Astrocyte of the cerebellum (primary cell): ENCODE data around the gene PARD3B.

ENCODE experiments used
- DNase-seq: peaks from one replicate; pipeline ENCODE4 v3.0.0-alpha.2; 2011; ENCODE audit warnings: low read depth
- H3K4me3 ChIP-seq: 2 replicates; pipeline ENCODE4 v1.5.1; 2011; ENCODE audit warnings: mild to moderate bottlenecking, low read depth, low read length, moderate library complexity
- in situ Hi-C: cut with HindIII; loops from 2 replicates; pipeline ENCODE4 v1.10.0; 2017; ENCODE audit warnings: low sequenced_read_pairs
- TF ChIP-seq, protein P1 (sequence below): IDR thresholded peaks from 2 replicates; pipeline ENCODE4 v1.5.1; 2012; ENCODE audit warnings: low read length, low read depth, moderate library complexity, mild to moderate bottlenecking; ENCODE audit errors: missing control alignments

The PARD3B gene

DNA sequence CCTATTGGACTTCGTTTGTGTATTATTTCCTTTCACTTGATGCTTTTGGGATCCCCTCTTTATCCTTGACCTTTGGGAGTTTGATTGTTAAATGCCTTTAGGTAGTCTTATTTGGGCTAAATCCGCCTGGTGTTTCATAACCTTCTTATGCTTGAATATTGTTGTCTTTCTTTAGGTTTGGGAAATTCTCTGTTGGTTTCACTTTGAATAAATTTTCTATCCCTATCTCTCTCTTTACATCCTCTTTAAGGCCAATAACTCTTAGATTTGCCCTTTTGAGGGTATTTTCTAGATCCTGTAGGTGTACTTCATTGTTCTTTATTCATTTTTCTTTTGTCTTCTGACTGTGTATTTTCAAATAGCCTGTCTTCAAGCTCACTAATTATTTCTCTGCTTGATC is 354.7 kb downstream of the PARD3B start:
- in situ Hi-C loops = no loop called here
- no peak for DNase-seq
- TF ChIP-seq, protein P1, sequence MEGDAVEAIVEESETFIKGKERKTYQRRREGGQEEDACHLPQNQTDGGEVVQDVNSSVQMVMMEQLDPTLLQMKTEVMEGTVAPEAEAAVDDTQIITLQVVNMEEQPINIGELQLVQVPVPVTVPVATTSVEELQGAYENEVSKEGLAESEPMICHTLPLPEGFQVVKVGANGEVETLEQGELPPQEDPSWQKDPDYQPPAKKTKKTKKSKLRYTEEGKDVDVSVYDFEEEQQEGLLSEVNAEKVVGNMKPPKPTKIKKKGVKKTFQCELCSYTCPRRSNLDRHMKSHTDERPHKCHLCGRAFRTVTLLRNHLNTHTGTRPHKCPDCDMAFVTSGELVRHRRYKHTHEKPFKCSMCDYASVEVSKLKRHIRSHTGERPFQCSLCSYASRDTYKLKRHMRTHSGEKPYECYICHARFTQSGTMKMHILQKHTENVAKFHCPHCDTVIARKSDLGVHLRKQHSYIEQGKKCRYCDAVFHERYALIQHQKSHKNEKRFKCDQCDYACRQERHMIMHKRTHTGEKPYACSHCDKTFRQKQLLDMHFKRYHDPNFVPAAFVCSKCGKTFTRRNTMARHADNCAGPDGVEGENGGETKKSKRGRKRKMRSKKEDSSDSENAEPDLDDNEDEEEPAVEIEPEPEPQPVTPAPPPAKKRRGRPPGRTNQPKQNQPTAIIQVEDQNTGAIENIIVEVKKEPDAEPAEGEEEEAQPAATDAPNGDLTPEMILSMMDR = no peak
- H3K4me3 ChIP-seq = no peak overlapping the region

DNA sequence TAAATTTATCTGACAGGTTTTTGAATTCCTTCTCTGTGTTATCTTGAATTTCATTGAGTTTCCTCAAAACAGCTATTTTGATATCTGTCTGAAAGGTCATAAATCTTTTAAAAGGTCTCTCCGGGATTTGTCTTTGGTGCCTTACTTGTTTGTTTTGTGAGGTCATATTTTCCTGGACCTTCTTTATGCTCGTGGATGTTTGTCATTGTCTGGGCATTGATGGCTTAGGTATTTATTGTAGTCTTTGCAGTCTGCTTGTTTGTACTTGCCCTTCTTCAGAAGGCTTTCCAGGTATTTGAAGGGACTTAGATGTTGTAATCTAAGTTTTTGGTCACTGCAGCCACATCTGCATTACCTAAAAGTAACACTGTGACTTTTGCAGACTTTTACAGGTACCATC is 355.2 kb downstream of the PARD3B start:
- no peak for DNase-seq
- no peak overlapping the region for H3K4me3 ChIP-seq
- in situ Hi-C loops = no loop called here
- TF ChIP-seq, protein P1 = no peak

DNA sequence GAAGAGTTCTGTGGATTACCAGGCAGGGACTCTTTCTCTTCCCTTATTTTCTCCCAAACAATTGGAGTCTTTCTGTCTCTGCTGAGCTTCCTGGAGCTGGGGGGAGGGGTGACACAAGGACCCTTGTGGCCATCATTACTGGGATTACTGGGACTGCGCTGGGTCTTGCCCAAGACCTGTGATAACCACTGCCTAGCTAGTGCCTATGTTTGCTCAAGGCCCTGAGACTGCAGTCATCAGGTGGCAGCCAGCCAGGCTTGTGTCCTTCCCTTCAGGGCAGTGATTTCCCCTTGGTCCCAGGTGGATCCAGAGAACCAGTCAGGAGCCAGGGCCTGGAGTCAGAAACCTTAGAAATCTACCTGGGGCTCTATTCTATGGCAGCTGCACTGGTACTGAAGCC is 355.6 kb downstream of the PARD3B start:
- H3K4me3 ChIP-seq = no peak overlapping the region
- in situ Hi-C loops = no loop called here
- TF ChIP-seq, protein P1 = no peak
- DNase-seq = no peak

DNA sequence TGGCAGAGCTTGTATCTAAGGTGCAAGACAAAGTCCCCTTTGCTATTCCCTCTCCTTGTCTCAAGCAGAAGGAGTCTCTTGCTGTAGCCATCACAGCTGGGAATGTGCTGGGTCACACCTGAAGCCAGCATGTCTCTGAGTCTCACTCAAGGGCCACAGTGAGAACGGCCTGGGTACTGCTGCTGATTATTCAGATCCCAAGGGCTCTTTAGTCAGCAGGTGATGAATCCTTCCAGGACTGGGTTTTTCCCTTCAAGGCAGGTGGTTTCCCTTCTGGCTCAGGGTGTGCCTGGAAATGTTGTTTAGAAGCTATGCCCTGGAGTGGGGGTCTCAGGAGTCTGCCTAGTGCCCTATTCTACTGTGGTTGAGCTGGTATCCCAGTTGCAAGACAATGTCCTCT is 356.3 kb downstream of the PARD3B start:
- in situ Hi-C loops = no loop called here
- no peak for DNase-seq
- no peak overlapping the region for H3K4me3 ChIP-seq
- TF ChIP-seq, protein P1 = no peak

DNA sequence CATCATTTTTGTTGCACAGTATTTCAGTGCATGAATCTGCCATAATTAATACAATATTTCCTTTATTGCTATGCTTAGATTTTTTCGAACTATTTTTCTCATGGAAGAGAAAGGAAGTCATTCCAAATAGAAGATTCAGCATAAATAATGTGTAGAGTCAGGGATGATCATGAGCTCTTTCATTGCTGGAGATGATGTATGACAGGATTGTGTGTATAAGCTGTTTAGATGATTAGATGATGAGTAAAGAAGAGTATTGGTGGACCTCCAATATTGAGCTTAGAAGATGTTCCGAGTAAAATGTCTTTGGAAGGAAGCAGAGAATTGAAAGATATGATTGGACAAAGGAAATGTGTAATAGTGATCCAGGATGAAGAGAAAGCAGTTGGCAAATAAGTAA is 364.5 kb downstream of the PARD3B start:
- TF ChIP-seq, protein P1 = no peak
- no peak overlapping the region for H3K4me3 ChIP-seq
- no peak for DNase-seq
- in situ Hi-C loops = no loop called here

DNA sequence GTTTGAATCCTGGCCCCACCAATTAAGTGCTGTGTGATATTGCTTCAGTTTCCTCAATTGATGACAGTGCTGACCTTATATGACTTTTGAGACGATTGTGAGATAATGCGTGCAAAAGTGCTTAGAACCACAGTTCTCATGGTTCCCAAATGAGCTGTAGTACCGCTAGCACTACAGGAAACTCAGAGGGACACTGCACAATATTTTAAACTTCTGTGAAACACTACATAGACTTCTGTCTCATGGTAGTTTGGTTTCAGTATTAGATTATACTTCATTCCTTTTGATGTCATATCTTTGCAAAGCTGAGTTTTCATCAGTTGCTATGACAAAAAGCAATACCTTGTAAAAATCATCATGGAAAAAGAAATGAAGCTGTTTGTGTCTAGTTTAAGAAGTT is 368.0 kb downstream of the PARD3B start:
- in situ Hi-C loops = no loop called here
- H3K4me3 ChIP-seq = no peak overlapping the region
- DNase-seq = no peak
- TF ChIP-seq, protein P1 = no peak

DNA sequence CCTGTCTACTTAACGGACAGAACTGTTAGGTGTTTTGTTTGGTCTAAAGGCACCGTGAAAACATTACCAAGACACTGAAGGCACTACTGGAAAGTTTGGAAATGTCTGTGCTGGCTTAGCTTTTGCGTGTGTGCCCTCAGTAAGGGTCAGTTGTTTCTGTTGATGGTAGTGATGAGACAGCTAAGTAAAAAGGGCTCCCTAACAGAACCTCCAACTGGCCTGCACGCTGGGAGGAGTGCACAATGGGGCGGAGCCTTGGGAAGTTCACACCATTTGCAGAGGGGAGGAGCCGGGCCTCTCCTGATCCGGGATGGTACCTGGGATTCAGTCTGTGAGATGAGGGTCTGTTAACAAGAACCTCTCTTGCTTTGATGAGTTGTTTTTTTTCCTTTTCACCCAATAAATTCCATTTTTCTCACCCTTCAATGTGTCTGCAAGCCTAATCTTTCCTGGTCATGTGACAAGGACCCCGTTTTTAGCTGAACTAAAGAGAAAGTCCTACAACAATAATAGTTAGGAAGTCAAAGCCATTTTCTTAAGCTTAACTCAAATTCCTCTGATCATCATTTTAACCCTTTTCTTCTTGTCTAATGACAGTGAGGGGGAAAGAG is 368.7 kb downstream of the PARD3B start:
- TF ChIP-seq, protein P1 = no peak
- H3K4me3 ChIP-seq = no peak overlapping the region
- in situ Hi-C loops = no loop called here
- no peak for DNase-seq
